Keratinocyte (primary cell): ENCODE results near the gene MNAT1. TPM values are rescaled to one million over a fixed set of nuclear protein-coding genes. Genes with fewer than 3 reads are reported as not detected.
"Not testable (repeated sequence)": the region's sequence is repeated elsewhere in the genome, so short reads cannot be mapped to it uniquely, and the experiment has no call there.

ENCODE experiments used
- DNase-seq: peaks from one replicate; pipeline ENCODE4 v3.0.0-alpha.2; 2011; ENCODE audit warnings: low read depth, missing footprints, low spot score
- FAIRE-seq: peaks from 2 replicates; lab custom pipeline; 2011; peaks lifted over from hg19 to GRCh38; lab: Jason Lieb, UNC
- H2AFZ ChIP-seq: 2 replicates; pipeline ENCODE4 v1.6.0; 2012; ENCODE audit warnings: low read length, control low read depth, inconsistent platforms; ENCODE audit not compliant: control insufficient read depth
- H3K27ac ChIP-seq: 2 replicates; pipeline ENCODE4 v1.5.1; 2011; ENCODE audit warnings: low read length; ENCODE audit not compliant: control insufficient read depth, insufficient read depth
- H3K27me3 ChIP-seq: 3 replicates; pipeline ENCODE4 v1.6.0; 2011; ENCODE audit warnings: low read length; ENCODE audit not compliant: control insufficient read depth, insufficient read depth; ENCODE audit errors: extremely low read depth
- H3K36me3 ChIP-seq, 2 experiments: 2 replicates in 1 of 2; 3 replicates in 1 of 2; pipeline ENCODE4 v1.5.1; 2011; ENCODE audit warnings: low read length in 2 of 2, mild to moderate bottlenecking in 1 of 2; ENCODE audit not compliant: control insufficient read depth in 2 of 2, insufficient read depth in 2 of 2; ENCODE audit errors: extremely low read depth in 1 of 2
- H3K4me1 ChIP-seq: 3 replicates; pipeline ENCODE4 v1.5.1; 2011; ENCODE audit warnings: low read length; ENCODE audit not compliant: control insufficient read depth, insufficient read depth; ENCODE audit errors: extremely low read depth
- H3K4me2 ChIP-seq: 3 replicates; pipeline ENCODE4 v1.6.0; 2011; ENCODE audit warnings: low read depth, low read length; ENCODE audit not compliant: control insufficient read depth, insufficient read depth; ENCODE audit errors: extremely low read depth
- H3K4me3 ChIP-seq, 3 experiments: fragments of 200-600 bp in 1 of 3; sonication (generic) in 1 of 3; 2 replicates in 2 of 3; 3 replicates in 1 of 3; pipeline ENCODE4 v1.5.1; 2011 to 2016; ENCODE audit warnings: low read length in 3 of 3, mild to moderate bottlenecking in 3 of 3, control low read depth in 2 of 3, inconsistent platforms in 1 of 3, low read depth in 1 of 3, mixed read lengths in 1 of 3, mixed run types in 1 of 3, moderate library complexity in 1 of 3; ENCODE audit not compliant: control insufficient read depth in 2 of 3, insufficient read depth in 2 of 3; ENCODE audit errors: extremely low read depth in 1 of 3
- H3K79me2 ChIP-seq: 2 replicates; pipeline ENCODE4 v1.6.0; 2012; ENCODE audit warnings: low read length; ENCODE audit not compliant: control insufficient read depth, insufficient read depth
- H3K9ac ChIP-seq: 3 replicates; pipeline ENCODE4 v1.6.0; 2011; ENCODE audit warnings: low read length; ENCODE audit not compliant: control insufficient read depth, insufficient read depth; ENCODE audit errors: extremely low read depth
- H3K9me1 ChIP-seq: 3 replicates; pipeline ENCODE4 v1.6.0; 2011; ENCODE audit warnings: low read length; ENCODE audit not compliant: control insufficient read depth, insufficient read depth; ENCODE audit errors: extremely low read depth
- H3K9me3 ChIP-seq: 2 replicates; pipeline ENCODE4 v1.5.1; 2012; ENCODE audit warnings: low read depth, low read length; ENCODE audit not compliant: control insufficient read depth
- H4K20me1 ChIP-seq: 3 replicates; pipeline ENCODE4 v1.6.0; 2011; ENCODE audit warnings: low read length; ENCODE audit not compliant: control insufficient read depth, insufficient read depth; ENCODE audit errors: extremely low read depth
- EZH2 ChIP-seq: IDR thresholded peaks from one replicate; pipeline ENCODE4 v1.6.1; 2012; ENCODE audit warnings: inconsistent platforms, mild to moderate bottlenecking, low read length, moderate library complexity
- dilution Hi-C: fragments of 300-500 bp; cut with MboI; formaldehyde crosslinking; loops from one replicate; pipeline ENCODE4 v1.7.0; 2020; ENCODE audit warnings: low sequenced_read_pairs; ENCODE audit not compliant: extremely low pct_ligation_motif_present
- polyA plus RNA-seq, 5 experiments: library from polyadenylated mRNA; depleted of rRNA in 3 of 5; stranded (reverse) in 3 of 5; stranded (forward) in 1 of 5; unstranded in 1 of 5; fragments of >200 nt; gene quantifications; 1 replicate in 1 of 5; 2 replicates in 3 of 5; 3 replicates in 1 of 5; pipeline versions ENCODE4 v1.2.1 to v1.2.3, GENCODE V29; 2011 to 2012; ENCODE audit warnings: missing spikeins in 2 of 5, low read depth in 1 of 5, low replicate concordance in 1 of 5
- TF ChIP-seq, protein P1 (sequence below), 3 experiments: IDR thresholded peaks in 1 of 3; conservative IDR thresholded peaks in 1 of 3; optimal IDR thresholded peaks in 1 of 3; 2 replicates in 2 of 3; 3 replicates in 1 of 3; pipeline versions ENCODE3 to v1.5.1; 2011; ENCODE audit warnings: low read length in 3 of 3, mild to moderate bottlenecking in 3 of 3, moderate library complexity in 2 of 3, control low read depth in 1 of 3, inconsistent platforms in 1 of 3; ENCODE audit not compliant: insufficient read depth in 2 of 3; ENCODE audit errors: extremely low read depth in 1 of 3

MNAT1 gene
- polyA plus RNA-seq, 1 donor (not counting 4 experiments of a cell fraction or from before 2014, with no cell fraction given): 79.5 TPM

GRCh38 chr14:60884134-60884533 lies 149.6 kb downstream of the MNAT1 start:
- Histone ChIP-seq H2AFZ (no peak overlapping the region), H3K36me3 (peaks cover 0 to 2% of the 10 kb centered on the region in 2 experiments), H3K27me3 (no peaks in the 10 kb centered on the region), H3K9ac (no peak overlapping the region), H3K27ac (no peak overlapping the region), H3K9me1 (no peaks in the 10 kb centered on the region), H3K79me2 (no peaks in the 10 kb centered on the region), H3K4me2 (no peak overlapping the region), H3K4me3 (no peak overlapping the region), H3K4me1 (no peaks in the 10 kb centered on the region), H3K9me3 (no peaks in the 10 kb centered on the region), H4K20me1 (no peaks in the 10 kb centered on the region)
- dilution Hi-C loops: no loop called here
- no peak for FAIRE-seq
- DNase-seq: no peak
- no peak for TF ChIP-seq EZH2
- TF ChIP-seq, protein P1, sequence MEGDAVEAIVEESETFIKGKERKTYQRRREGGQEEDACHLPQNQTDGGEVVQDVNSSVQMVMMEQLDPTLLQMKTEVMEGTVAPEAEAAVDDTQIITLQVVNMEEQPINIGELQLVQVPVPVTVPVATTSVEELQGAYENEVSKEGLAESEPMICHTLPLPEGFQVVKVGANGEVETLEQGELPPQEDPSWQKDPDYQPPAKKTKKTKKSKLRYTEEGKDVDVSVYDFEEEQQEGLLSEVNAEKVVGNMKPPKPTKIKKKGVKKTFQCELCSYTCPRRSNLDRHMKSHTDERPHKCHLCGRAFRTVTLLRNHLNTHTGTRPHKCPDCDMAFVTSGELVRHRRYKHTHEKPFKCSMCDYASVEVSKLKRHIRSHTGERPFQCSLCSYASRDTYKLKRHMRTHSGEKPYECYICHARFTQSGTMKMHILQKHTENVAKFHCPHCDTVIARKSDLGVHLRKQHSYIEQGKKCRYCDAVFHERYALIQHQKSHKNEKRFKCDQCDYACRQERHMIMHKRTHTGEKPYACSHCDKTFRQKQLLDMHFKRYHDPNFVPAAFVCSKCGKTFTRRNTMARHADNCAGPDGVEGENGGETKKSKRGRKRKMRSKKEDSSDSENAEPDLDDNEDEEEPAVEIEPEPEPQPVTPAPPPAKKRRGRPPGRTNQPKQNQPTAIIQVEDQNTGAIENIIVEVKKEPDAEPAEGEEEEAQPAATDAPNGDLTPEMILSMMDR (optimal IDR thresholded peaks at IDR 0.05 in 1 of 3, IDR thresholded peaks at IDR 0.05 in 1 of 3, conservative IDR thresholded peaks at IDR 0.05 in 1 of 3; ENCODE audit: extremely low read depth in 1 of 3, insufficient read depth in 2 of 3, low read length in 3 of 3): no peak

DNA sequence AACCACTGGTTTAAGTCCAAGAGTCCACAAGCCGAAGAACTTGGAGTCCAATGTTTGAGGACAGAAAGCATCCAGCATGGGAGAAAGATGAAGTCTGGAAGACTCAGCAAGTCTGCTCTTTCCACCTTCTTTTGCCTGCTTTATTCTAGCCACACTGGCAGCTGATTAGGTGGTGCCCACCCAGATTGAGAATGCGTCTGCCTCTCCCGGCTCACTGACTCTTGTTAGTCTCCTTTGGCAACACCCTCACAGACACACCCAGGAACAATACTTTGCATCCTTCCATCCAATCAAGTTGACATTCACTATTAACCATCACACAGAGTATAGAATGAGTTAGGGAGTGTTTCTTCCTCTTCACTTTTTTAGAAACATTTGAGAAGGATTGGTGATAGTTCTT lies 156.1 kb downstream of the MNAT1 start:
- H3K27ac ChIP-seq, H3K27me3 ChIP-seq, dilution Hi-C loops, H3K4me3 ChIP-seq, H3K79me2 ChIP-seq, H3K4me1 ChIP-seq, H3K9me3 ChIP-seq, H3K4me2 ChIP-seq, H3K36me3 ChIP-seq, DNase-seq, H2AFZ ChIP-seq, H4K20me1 ChIP-seq, H3K9me1 ChIP-seq, H3K9ac ChIP-seq, FAIRE-seq: not testable (repeated sequence)

DNA sequence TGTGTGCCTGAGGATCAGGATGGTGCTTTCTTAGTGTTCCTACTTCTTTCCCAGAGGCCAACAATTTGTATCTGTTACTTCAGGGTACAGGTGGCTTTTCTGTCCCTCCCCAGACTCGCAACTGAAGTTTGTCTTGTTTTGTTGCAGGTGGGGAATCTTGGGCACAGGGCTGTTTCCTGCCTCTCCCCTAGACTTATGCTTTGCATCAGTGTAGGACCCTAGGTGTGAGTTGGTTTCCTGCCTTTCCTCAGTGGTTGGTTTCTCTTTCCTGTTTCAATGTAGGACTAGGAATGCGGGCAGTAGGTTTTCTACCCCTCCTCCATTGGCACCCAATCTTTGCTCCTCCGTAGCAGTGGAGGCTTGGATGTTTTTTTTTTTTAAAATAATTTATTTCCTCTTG lies 159.3 kb downstream of the MNAT1 start:
- dilution Hi-C loops: no loop called here
- TF ChIP-seq, protein P1 (optimal IDR thresholded peaks at IDR 0.05 in 1 of 3, IDR thresholded peaks at IDR 0.05 in 1 of 3, conservative IDR thresholded peaks at IDR 0.05 in 1 of 3; ENCODE audit: extremely low read depth in 1 of 3, insufficient read depth in 2 of 3, low read length in 3 of 3): no peak
- TF ChIP-seq EZH2: no peak
- no peaks in the 10 kb centered on the region for H3K9me3 ChIP-seq
- H3K79me2 ChIP-seq: no peaks in the 10 kb centered on the region
- no peak overlapping the region for H3K9ac ChIP-seq
- H2AFZ ChIP-seq: no peak overlapping the region
- H3K36me3 ChIP-seq: no peaks in the 10 kb centered on the region
- DNase-seq: no peak
- H3K27ac ChIP-seq: no peak overlapping the region
- H3K27me3 ChIP-seq: no peaks in the 10 kb centered on the region
- H4K20me1 ChIP-seq: no peaks in the 10 kb centered on the region
- FAIRE-seq: no peak
- no peaks in the 10 kb centered on the region for H3K4me1 ChIP-seq
- no peaks in the 10 kb centered on the region for H3K9me1 ChIP-seq
- H3K4me3 ChIP-seq: no peak overlapping the region
- H3K4me2 ChIP-seq: no peak overlapping the region
